ENCODE results near the gene WNK1. TPM values are rescaled to one million over a fixed set of nuclear protein-coding genes. Genes with fewer than 3 reads are reported as not detected.

Gene WNK1
- total RNA-seq (2022; extraction: Qiagen RNA extraction): 76.0 to 95.1 TPM (median 93.1 TPM) in 5 replicates

DNA sequence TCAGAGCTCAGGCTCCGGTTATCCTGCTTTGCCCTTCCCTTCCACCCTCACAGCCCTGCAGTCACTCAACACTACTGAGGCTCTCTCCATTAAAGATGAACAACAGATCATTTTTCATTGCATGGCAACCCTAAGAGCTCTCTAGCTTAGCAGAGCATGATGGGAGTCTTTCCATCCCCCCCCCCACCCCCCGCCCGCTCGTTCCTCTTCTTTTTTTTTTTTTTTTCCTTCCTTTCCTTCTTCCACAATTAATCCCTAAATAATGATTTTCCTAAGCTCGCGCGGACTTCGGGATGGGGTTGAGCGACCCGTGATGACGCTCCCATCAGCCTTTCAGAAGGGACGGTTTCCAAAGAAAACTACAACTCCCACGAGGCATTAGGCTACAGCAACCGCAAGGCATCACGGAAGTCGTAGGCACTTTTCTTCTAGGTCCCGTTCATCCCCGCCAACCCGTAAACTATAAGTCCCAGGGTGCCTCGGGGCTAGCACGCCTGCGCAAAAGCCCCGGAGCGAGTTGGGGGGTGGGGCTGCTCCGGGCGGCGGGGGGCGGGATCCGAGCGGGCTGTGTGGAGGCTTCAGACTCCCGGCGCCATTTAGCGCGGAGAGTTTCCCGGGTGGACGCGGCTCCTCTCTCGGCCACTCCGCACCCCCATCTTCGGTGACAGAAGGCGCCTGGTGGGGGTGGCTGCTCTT, at the start of gene WNK1:
Gene WNK1 (plus strand): TSS at position 581 of the 696 bp plus-strand sequence. CDS start 987 bp downstream, outside the sequence.

GRCh38 chr12:949453-950191, 197.2 kb downstream of the WNK1 start, which contains the start of gene RAD52:
TSS of gene RAD52 (minus strand) at chr12:949694. CDS start at chr12:933058, 16,636 bp downstream.

Other genes with a start within 250 kb of the WNK1 start
- 0.36 to 0.89 TPM (median 0.46 TPM) in 5 replicates for gene NINJ2, start 89.1 kb upstream of the WNK1 start, total RNA-seq (2022; extraction: Qiagen RNA extraction)
- gene RAD52, start 197.1 kb downstream of the WNK1 start, total RNA-seq (2022; extraction: Qiagen RNA extraction): 8.8 to 13.0 TPM (median 11.2 TPM) in 5 replicates
- 11.2 to 15.7 TPM (median 13.6 TPM) in 5 replicates for gene ERC1, start 238.6 kb downstream of the WNK1 start, total RNA-seq (2022; extraction: Qiagen RNA extraction)